GM18508 (cell line): ENCODE results near the gene ATP1A4.
"Not testable (repeated sequence)": the region's sequence is repeated elsewhere in the genome, so short reads cannot be mapped to it uniquely, and the experiment has no call there.

Experiments used
- ATAC-seq: cut with Tn5 transposase; IDR thresholded peaks from one replicate; pipeline ENCODE4 v1.9.1; 2021; ENCODE audit warnings: moderate number of reproducible peaks; ENCODE audit not compliant: insufficient read depth, unreplicated experiment

Gene ATP1A4

DNA sequence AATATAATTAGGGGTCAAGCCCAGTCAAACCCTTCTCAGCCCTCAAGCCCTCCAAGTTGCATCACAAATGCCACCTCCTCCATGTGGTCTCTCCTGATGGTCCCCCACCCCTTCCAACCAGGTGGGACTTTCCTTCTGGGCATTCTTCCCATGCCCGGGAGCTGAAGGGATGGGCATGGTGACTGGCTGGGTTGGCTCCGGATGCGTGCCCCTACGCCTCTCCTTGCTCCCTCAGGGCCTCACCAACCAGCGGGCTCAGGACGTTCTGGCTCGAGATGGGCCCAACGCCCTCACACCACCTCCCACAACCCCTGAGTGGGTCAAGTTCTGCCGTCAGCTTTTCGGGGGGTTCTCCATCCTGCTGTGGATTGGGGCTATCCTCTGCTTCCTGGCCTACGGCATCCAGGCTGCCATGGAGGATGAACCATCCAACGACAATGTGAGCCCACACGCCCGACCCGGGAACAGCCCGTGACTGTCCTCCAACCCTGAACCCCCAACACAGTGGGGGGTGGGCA, 28.4 kb upstream of the ATP1A4 start:
- no peak for ATAC-seq

DNA sequence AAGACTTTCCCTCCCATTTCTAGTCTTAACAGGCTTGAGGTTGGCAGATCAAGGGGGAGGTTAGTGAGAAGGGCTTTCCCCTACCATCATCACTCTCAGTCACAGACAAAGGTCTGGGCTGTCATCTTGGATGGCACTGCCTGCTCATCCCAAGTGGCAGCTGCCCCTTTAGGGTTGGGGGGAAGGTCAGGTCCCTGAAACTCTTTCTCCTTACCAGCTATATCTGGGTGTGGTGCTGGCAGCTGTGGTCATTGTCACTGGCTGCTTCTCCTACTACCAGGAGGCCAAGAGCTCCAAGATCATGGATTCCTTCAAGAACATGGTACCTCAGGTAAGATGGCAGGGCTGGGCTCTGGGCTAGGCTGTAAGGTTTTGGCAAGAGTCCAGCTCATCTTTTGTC, 27.7 kb upstream of the ATP1A4 start:
- ATAC-seq = no peak

DNA sequence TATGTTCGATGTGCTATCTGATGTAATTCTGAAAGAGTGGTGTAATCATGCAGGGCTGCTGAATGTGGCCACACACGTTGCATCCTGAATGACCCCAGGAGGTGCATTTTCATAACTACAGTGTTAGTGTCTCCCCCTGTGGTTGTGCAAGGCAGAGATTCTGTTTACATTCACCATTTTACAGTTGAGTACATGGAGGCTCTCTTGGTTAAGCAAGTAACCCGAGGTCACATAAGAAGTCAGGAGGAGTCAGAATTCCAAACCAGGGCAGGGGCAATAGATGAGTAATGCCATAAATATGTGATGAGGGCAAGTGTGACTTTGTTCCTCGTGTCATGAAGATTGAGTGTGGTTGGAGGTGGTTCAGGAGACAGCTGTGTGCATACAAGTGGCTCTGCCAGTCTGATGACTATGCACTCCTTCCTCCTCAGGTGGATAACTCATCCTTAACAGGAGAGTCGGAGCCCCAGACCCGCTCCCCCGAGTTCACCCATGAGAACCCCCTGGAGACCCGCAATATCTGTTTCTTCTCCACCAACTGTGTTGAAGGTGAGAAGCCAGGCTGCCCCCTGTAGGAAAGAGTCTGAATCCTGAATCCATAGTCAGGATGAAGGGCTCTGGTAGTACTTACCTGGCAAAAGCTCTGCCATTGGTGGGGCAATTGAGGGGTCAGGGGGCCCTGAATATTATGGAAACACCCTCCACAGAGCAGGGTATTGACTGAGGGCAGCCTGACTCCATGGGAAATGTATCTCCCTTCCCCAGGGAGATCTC, 26.5 kb upstream of the ATP1A4 start:
- no peak for ATAC-seq

DNA sequence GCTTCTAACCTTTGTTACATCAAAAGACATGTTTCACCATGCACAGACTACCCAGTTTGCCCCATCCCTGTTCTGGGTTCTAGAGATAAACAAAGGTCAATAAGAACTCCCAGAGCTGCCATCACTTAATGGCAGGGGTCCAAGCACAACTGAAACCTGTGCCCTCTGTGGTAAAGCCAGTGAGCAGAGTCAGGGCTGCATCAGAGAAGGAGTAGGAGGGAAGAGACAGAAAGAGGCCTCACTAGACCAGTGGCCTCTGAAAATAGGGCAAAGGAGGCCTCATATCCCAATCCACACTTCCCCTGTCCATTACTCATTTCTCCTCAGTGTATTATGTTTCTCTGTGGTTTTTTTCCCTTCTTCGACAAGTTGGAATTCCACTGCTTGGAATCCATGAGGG, 25.7 kb upstream of the ATP1A4 start:
- no peak for ATAC-seq

DNA sequence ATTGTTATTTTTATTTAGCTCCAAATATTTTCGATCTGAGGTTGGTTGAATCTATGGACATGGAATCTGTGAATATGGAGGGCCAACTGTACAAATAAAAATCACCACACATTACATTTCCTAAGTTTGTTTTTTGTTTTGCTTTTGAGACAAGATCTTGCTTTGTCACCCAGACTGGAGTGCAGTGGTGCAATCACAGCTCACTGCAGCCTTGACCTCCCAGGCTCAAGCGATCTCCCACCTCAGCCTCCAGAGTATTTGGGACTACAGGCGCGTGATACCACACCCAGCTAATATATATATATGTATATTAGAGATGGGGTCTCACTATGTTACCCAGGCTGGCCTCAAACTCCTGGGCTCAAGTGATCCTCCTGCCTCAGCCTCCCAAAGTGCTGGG, 25.1 kb upstream of the ATP1A4 start:
- ATAC-seq = not testable (repeated sequence)

DNA sequence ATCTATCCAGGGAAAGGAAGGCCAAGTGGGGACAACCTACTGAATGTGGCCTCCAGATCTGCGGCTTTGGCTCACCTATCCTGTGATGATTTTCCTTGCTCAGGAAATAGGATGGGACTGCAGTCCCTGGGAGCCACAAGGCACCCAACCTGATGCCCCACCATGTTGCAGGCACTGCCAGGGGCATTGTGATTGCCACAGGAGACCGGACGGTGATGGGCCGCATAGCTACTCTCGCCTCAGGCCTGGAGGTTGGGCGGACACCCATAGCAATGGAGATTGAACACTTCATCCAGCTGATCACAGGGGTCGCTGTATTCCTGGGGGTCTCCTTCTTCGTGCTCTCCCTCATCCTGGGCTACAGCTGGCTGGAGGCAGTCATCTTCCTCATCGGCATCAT, 24.0 kb upstream of the ATP1A4 start:
- no peak for ATAC-seq

DNA sequence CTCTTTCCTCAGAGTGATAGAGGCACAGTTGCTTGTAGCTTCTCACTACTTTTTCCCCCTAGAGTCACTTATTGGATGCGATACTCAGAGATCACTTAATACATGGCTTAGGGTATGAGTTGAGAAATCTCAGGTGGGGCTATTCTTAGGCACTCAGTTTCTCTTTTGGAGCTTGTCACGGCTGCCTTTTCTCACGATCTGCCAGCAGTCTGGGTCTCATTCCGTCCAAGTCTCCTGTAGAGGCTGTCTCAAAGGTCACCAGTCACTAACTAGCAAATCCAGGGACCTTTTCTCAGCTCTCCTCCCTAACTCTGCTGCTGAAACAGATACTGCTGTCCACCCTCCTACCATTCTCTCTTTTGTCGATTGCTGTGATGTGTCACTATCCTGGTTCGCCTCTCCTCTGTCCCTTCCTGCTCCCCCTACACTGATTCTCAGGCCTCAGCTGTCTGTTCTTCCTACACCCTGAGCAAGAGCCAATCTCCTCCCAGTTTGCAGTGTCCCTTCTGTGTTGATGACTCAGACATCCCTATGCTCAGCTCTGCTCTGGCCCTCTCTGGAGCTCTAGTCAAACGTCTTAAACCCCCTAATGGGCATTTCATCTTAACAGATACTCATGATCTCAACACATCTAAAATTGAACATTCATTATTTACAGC, 23.4 kb upstream of the ATP1A4 start:
- ATAC-seq = no peak

DNA sequence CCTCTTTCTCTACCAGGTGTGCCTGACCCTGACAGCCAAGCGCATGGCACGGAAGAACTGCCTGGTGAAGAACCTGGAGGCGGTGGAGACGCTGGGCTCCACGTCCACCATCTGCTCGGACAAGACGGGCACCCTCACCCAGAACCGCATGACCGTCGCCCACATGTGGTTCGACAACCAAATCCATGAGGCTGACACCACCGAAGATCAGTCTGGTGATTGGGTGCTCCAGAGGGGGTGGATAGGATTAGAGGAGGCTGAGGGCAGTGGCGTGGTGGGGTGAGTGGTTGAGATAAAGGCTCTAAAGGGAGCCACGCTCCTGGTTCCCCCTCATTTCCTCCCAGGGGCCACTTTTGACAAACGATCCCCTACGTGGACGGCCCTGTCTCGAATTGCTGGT, 22.8 kb upstream of the ATP1A4 start:
- no peak for ATAC-seq

DNA sequence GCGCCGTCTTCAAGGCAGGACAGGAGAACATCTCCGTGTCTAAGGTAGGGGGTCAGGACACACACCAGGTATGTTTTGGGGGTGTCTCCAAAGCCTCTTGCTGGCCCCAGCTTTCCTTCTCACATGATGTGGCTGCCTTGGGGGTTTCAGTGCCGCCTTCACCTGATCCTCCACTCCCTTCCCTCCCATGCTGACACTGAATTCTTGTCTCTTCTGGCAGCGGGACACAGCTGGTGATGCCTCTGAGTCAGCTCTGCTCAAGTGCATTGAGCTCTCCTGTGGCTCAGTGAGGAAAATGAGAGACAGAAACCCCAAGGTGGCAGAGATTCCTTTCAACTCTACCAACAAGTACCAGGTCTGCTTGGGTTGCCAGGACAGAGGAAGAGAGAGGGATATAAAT, 22.4 kb upstream of the ATP1A4 start:
- ATAC-seq = no peak

DNA sequence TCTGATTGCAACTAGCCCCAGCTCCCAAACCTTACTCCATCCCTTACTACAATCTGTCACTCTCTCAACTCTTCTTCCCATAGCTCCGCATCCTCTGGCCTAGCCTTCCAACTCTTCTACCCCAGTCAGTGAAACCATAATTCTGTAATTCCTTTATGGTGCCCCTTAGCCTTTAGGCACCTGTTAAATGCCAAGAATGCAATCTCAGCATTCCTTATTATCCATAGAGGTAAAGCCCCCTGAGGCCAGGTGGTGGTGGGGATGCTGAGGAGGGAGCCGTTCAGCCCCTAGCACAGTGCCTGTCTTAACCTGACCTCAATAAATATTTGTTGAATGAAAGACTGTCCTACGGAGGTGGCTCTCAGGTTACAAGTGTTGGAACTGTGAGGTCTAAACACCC, 21.8 kb upstream of the ATP1A4 start:
- ATAC-seq = no peak

DNA sequence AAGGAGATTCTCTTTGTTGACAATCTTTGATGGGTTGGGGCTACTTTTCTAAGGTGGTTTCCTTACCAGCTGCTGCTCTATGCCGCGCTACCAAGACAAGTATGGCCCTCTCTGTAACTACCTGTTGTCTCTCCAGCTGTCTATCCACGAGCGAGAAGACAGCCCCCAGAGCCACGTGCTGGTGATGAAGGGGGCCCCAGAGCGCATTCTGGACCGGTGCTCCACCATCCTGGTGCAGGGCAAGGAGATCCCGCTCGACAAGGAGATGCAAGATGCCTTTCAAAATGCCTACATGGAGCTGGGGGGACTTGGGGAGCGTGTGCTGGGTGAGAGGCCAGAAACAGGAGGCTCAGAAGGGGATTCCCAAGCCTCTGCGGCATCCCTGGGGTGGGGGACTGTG, 21.4 kb upstream of the ATP1A4 start:
- no peak for ATAC-seq

DNA sequence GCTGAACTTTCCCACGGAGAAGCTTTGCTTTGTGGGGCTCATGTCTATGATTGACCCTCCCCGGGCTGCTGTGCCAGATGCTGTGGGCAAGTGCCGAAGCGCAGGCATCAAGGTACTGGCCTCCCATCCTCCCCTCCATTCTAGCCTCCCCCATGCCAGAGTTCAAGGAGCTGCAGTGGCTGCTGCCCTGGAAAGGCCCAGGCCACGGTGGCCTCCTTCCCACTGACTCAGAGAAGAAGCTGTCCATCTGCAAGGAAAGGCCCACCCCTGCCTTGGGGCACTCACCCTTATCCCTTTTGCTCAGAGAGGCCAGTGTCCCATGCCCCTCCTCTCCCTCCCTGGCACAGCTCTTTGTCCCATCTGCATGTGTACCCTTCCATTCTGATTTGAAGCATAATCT, 20.9 kb upstream of the ATP1A4 start:
- no peak for ATAC-seq

DNA sequence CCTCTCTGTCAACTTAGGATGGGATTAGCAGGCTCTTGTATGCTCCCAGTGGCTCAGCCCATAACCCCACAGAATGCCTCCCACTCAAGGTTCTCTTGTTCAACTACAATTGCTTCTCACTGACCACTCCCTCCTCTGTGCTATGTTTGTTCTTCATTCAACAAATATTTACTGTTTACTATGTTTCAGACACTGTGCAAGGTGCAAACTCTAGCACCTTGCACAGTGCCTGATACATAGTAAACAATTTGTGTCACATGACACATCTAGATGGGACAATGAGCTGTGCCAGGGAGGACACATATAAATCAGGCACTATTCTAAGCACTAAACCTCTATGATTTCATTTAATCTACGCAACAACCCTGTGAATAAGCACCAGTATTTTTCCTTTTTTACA, 20.5 kb upstream of the ATP1A4 start:
- no peak for ATAC-seq

DNA sequence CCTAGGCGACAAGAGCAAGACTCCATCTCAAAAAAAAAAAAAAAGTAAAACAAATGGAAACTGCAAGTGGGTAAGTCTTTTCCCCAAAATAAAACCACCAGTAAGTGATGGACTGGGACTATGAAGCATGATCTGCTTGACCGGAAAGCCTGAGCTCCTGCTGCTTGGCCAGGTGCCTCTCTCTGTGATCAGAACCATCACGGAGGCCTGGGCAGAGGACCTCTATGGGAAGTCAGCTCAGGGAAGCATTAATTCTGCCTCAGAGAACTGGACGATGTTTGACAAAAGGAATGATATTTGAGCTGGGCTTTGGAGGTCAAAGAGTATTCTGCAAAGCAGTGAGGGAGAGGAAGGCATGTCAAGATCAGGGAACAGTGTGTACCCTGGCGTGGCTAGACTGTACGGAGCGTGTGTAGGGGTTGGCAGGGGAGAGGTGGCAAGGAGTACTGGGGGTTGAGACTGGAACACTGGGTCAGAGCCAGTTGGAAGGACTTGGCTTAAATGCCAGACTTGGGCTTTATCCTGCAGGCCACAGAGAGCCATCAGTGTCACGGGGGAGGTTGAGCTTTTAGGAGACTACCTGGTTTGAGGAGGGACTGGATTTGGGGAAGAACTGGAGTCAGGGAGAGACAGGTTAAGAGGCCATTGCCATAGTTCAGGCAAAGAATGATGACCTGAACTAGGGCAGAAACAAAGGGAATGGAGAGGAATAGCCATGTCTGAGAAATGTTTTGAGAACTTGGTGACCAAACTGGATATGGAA, 19.4 kb upstream of the ATP1A4 start:
- ATAC-seq = no peak

DNA sequence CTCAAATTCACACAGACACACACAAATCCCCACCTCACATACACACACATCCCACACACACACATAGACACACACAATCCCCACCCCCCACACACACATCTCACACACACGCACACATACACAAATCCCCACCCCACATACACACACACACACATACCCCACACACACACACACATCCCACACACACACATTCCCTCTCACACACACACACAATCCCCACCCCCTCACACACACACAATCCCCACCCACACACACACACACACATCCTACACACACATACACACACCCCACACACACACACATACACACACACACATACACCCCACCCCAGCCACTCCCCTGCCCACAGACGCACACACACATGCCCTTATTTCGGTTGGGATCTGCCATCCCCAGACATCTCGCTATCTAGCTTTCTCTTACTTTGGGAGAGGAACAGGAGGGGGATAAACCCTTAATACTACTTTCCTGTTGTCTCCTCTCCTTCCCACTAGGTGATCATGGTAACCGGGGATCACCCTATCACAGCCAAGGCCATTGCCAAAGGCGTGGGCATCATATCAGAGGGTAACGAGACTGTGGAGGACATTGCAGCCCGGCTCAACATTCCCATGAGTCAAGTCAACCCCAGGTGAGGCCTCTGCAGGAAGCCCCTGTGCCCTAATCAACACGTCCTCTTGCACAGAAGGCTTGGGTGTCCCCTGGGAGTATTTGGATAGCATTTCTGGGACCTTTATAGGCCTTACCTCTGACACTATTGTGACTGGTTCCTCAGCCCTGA, 17.2 kb upstream of the ATP1A4 start:
- no peak for ATAC-seq

DNA sequence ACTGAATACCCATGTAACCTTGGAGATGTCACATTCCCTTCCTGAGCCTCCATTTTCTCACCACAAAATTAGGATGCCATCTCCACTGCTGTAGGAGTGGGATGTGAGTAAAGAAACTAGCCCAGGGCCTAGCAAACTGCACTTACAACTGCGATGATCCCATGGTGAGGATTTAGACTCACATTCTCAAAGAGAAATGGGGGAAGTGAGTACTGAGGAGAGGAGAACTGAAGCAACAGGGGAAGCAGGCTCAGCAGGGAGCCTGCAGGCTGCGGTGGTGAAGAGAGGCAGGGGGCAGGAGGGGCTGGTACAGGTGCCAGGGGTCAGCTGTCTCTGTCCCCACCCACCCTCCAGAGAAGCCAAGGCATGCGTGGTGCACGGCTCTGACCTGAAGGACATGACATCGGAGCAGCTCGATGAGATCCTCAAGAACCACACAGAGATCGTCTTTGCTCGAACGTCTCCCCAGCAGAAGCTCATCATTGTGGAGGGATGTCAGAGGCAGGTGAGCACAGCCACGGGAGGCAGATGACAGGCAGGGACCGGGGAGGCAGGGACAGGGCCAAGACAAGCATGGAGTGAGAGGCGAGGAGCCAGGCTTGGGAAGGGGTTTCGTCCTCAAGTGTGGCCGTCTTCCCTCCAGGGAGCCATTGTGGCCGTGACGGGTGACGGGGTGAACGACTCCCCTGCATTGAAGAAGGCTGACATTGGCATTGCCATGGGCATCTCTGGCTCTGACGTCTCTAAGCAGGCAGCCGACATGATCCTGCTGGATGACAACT, 16.4 kb upstream of the ATP1A4 start:
- no peak for ATAC-seq

DNA sequence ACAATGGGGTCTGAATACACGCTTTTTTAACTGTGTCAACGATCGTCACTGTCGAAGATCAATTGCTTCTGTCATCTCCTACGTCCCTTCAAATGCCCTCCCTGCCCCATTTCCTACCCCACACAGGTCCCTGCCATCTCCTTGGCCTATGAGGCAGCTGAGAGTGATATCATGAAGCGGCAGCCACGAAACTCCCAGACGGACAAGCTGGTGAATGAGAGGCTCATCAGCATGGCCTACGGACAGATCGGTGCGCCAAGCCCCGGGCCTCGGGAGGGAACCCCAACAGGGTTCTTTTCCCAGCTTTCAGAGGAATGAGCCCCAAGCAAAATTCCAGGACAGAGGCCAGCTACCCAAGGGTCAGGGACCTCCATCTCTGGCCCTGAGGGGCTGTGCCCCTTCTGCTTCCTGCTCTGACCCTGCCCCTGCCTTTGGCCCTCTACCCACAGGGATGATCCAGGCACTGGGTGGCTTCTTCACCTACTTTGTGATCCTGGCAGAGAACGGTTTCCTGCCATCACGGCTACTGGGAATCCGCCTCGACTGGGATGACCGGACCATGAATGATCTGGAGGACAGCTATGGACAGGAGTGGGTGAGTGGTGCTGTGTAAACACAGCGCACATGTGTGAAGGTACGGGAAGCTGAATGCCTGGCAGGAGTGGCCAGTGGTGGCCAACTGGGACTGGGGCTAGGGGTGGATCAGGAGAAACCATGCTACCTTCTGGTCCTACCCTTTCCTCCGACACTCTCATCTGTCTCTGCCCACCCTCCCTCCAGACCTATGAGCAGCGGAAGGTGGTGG, 15.1 kb upstream of the ATP1A4 start:
- no peak for ATAC-seq

DNA sequence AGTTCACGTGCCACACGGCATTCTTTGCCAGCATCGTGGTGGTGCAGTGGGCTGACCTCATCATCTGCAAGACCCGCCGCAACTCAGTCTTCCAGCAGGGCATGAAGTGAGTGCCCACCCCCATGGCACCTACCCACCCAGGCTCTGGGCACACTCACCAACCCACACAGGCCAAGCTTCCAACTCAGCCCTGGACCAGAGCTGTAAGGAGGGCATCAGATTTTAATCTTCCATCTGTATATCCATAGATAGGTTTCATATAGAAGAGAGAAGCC, 14.5 kb upstream of the ATP1A4 start:
- ATAC-seq = no peak

DNA sequence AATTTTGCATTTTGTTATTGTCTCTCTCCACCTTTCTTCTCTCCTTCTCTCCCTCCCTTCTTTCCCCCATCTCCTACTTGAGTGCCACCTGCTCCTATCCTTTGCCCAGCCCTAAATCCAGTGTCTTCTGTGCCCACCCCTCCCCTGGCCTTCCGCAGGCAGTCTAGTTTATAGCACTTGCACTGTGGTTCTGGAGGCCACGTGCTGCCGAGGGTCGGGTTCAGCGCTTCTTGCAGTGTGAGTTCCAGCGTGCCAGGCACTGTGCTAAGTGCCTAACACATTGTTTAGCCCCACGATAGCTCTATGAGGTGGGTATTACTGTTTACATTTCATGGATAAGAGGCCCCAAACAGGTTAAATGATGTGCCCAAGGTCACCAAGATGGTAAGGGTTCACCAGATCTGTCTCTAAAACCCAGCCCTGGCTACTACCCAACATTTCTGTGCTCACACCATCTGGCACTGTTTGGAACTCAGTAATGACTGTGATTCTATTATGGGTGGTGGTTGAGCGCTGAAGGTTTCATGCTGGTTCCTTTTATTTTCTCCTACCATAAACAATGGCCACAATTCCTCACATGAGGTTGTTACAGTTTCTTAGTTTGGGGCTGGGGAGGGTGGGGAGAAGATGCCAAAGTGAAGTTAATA, 14.1 kb upstream of the ATP1A4 start:
- no peak for ATAC-seq
